Endothelial cell of umbilical vein (primary cell): Measurements from ENCODE around the gene NECAB2. TPM values are rescaled to one million over a fixed set of nuclear protein-coding genes. Genes with fewer than 3 reads are reported as not detected.

Source experiments
- BruUV-seq: library from RNA; stranded (reverse); fragments of 400-500 nt; replicated peaks from 2 replicates; lab custom pipeline; 2021; lab: Mats Ljungman, UMichigan
- CTCF ChIA-PET: fragments of 300-600, 350-600 bp; sonication (Branson Sonifier 250); formaldehyde crosslinking; loops from one replicate; lab custom pipeline; 2021; ENCODE audit warnings: antibody characterized with exemption, inconsistent platforms; lab: Charles Lee
- POLR2A ChIA-PET: fragments of 300-600, 350-600 bp; sonication (Branson Sonifier 250); formaldehyde crosslinking; loops from one replicate; lab custom pipeline; 2021; ENCODE audit warnings: antibody characterized with exemption, inconsistent platforms; lab: Charles Lee
- DNase-seq: peaks from one replicate; pipeline ENCODE4 v3.0.0-alpha.2; 2011; ENCODE audit warnings: low read depth, low spot score
- FAIRE-seq: peaks from 2 replicates; lab custom pipeline; 2011; peaks lifted over from hg19 to GRCh38; lab: Jason Lieb, UNC
- H2AFZ ChIP-seq: 2 replicates; pipeline ENCODE4 v1.6.0; 2012; ENCODE audit warnings: low read depth, low read length, control low read depth, inconsistent platforms
- H3K27ac ChIP-seq: 2 replicates; pipeline ENCODE4 v1.5.1; 2011; ENCODE audit warnings: low read depth, mild to moderate bottlenecking, control low read depth, low read length, moderate library complexity; ENCODE audit not compliant: insufficient read depth
- H3K27me3 ChIP-seq, 2 experiments: 2 replicates each; pipeline versions ENCODE4 v1.6.0 to v1.6.1; 2011; ENCODE audit warnings: low read length in 2 of 2, mixed read lengths in 1 of 2; ENCODE audit not compliant: control insufficient read depth in 2 of 2, insufficient read depth in 2 of 2
- H3K36me3 ChIP-seq, 2 experiments: 2 replicates in 1 of 2; 3 replicates in 1 of 2; pipeline ENCODE4 v1.5.1; 2011; ENCODE audit warnings: low read length in 2 of 2, mild to moderate bottlenecking in 1 of 2, moderate library complexity in 1 of 2; ENCODE audit not compliant: control insufficient read depth in 2 of 2, insufficient read depth in 2 of 2; ENCODE audit errors: extremely low read depth in 1 of 2
- H3K4me1 ChIP-seq: 3 replicates; pipeline ENCODE4 v1.5.1; 2011; ENCODE audit warnings: mild to moderate bottlenecking, low read length; ENCODE audit not compliant: control insufficient read depth, insufficient read depth; ENCODE audit errors: extremely low read depth
- H3K4me2 ChIP-seq: 2 replicates; pipeline ENCODE4 v1.6.1; 2011; ENCODE audit warnings: low read length, control low read depth, mixed read lengths; ENCODE audit not compliant: insufficient read depth
- H3K4me3 ChIP-seq, 3 experiments: fragments of 200-600 bp in 1 of 3; sonication (generic), shearing (Covaris generic) in 1 of 3; replicated peaks in 1 of 3; 2 replicates each; pipeline ENCODE4 v1.5.1; 2011 to 2016; ENCODE audit warnings: control low read depth in 3 of 3, low read length in 3 of 3, mild to moderate bottlenecking in 2 of 3, inconsistent platforms in 1 of 3, low read depth in 1 of 3, moderate library complexity in 1 of 3; ENCODE audit not compliant: insufficient read depth in 1 of 3
- H3K79me2 ChIP-seq: 2 replicates; pipeline ENCODE4 v1.6.0; 2012; ENCODE audit warnings: low read length, inconsistent platforms; ENCODE audit not compliant: control insufficient read depth, insufficient read depth
- H3K9ac ChIP-seq: replicated peaks from 2 replicates; pipeline ENCODE3; 2011; ENCODE audit warnings: low read length, control low read depth; ENCODE audit not compliant: insufficient read depth; ENCODE audit errors: extremely low read depth
- H3K9me1 ChIP-seq: replicated peaks from 3 replicates; pipeline ENCODE4 v1.6.0; 2011; ENCODE audit warnings: mild to moderate bottlenecking, low read length; ENCODE audit not compliant: control insufficient read depth, insufficient read depth; ENCODE audit errors: extremely low read depth
- H3K9me3 ChIP-seq: replicated peaks from 2 replicates; pipeline ENCODE4 v1.5.1; 2012; ENCODE audit warnings: low read length, inconsistent platforms; ENCODE audit not compliant: control insufficient read depth, insufficient read depth
- H4K20me1 ChIP-seq: replicated peaks from 2 replicates; pipeline ENCODE3; 2011; ENCODE audit warnings: mild to moderate bottlenecking, low read length; ENCODE audit not compliant: control insufficient read depth, insufficient read depth; ENCODE audit errors: extremely low read depth
- EZH2 ChIP-seq: IDR thresholded peaks from 2 replicates; pipeline ENCODE4 v1.6.1; 2012; ENCODE audit warnings: borderline replicate concordance, low read depth, mild to moderate bottlenecking, moderate library complexity, low read length, inconsistent platforms; ENCODE audit not compliant: severe bottlenecking
- FOS ChIP-seq: IDR thresholded peaks from 2 replicates; pipeline ENCODE4 v1.6.1; 2011; ENCODE audit warnings: mild to moderate bottlenecking, low read length, moderate library complexity, borderline replicate concordance; ENCODE audit not compliant: insufficient read depth
- GATA2 ChIP-seq: IDR thresholded peaks from 2 replicates; pipeline ENCODE4 v1.7.0; 2011; ENCODE audit warnings: low read depth, mild to moderate bottlenecking, moderate library complexity, mixed read lengths, low read length; ENCODE audit not compliant: insufficient read length, insufficient read depth
- JUN ChIP-seq: IDR thresholded peaks from 2 replicates; pipeline ENCODE4 v1.6.1; 2011; ENCODE audit warnings: borderline replicate concordance, low read depth; ENCODE audit not compliant: insufficient read length, insufficient read depth
- MAX ChIP-seq: IDR thresholded peaks from 2 replicates; pipeline ENCODE4 v1.6.1; 2011; ENCODE audit not compliant: insufficient read depth, insufficient read length
- MYC ChIP-seq: IDR thresholded peaks from one replicate; pipeline ENCODE4 v1.6.1; 2011; ENCODE audit warnings: mild to moderate bottlenecking, low read depth, low read length
- POLR2A ChIP-seq: IDR thresholded peaks from 2 replicates; pipeline ENCODE4 v1.6.1; 2012; ENCODE audit warnings: low read depth, mild to moderate bottlenecking, control low read depth, low read length
- POLR2AphosphoS5 ChIP-seq: IDR thresholded peaks from 2 replicates; pipeline ENCODE4 v1.6.1; 2012; ENCODE audit warnings: low read depth, mild to moderate bottlenecking, control low read depth, low read length, moderate library complexity; ENCODE audit not compliant: insufficient read depth
- dilution Hi-C: fragments of 300-500 bp; cut with MboI; formaldehyde crosslinking; loops from one replicate; pipeline ENCODE4 v1.15.0; 2019; ENCODE audit warnings: low sequenced_read_pairs; ENCODE audit not compliant: extremely low pct_ligation_motif_present
- intact Hi-C: fragments of 100-400 bp; cut with micrococcal nuclease; formaldehyde crosslinking; loops from one replicate; pipeline ENCODE4 v1.10.0; 2022
- polyA plus RNA-seq, 4 experiments: library from polyadenylated mRNA; depleted of rRNA in 3 of 4; stranded (reverse) in 3 of 4; unstranded in 1 of 4; fragments of >200 nt; gene quantifications; 2 replicates each; pipeline versions ENCODE4 v1.2.1 to v1.2.3, GENCODE V29; 2011 to 2012; ENCODE audit warnings: missing spikeins in 1 of 4
- total RNA-seq: library from RNA; stranded (reverse); gene quantifications from 2 replicates; pipeline ENCODE4 v1.2.3, GENCODE V29; 2021
- TF ChIP-seq, protein P1 (sequence below), 2 donors: IDR thresholded peaks; 1 replicate in 1 of 2; 2 replicates in 1 of 2; pipeline ENCODE4 v1.5.1; 2011; ENCODE audit warnings: low read length in 2 of 2, mild to moderate bottlenecking in 2 of 2, moderate library complexity in 2 of 2, control low read depth in 1 of 2, inconsistent platforms in 1 of 2, low read depth in 1 of 2; ENCODE audit not compliant: insufficient read depth in 1 of 2; ENCODE audit errors: extremely low read depth in 1 of 2

Gene NECAB2
- total and polyA plus RNA-seq, 2 donors (not counting 3 experiments of a cell fraction or from before 2014, with no cell fraction given): 0.26 to 0.31 TPM

GRCh38 chr16:84049403-84050060 is 81.5 kb downstream of the NECAB2 start:
- Histone ChIP-seq H2AFZ (no peak overlapping the region), H4K20me1 (no peaks in the 10 kb centered on the region), H3K79me2 (no peaks in the 10 kb centered on the region), H3K27ac (no peak overlapping the region), H3K9me3 (no peaks in the 10 kb centered on the region), H3K9ac (no peak overlapping the region), H3K4me2 (no peak overlapping the region), H3K4me3 (no peak overlapping the region), H3K36me3 (peaks cover 3 to 20% of the 10 kb centered on the region in 2 experiments), H3K4me1 (no peaks in the 10 kb centered on the region), H3K9me1 (no peaks in the 10 kb centered on the region), H3K27me3 (no peaks in the 10 kb centered on the region)
- CTCF ChIA-PET: no interaction called here
- TF ChIP-seq JUN (no peak), MAX (no peak), GATA2 (no peak), MYC (no peak), POLR2A (no peak), EZH2 (no peak), POLR2AphosphoS5 (no peak), FOS (no peak)
- TF ChIP-seq, protein P1, sequence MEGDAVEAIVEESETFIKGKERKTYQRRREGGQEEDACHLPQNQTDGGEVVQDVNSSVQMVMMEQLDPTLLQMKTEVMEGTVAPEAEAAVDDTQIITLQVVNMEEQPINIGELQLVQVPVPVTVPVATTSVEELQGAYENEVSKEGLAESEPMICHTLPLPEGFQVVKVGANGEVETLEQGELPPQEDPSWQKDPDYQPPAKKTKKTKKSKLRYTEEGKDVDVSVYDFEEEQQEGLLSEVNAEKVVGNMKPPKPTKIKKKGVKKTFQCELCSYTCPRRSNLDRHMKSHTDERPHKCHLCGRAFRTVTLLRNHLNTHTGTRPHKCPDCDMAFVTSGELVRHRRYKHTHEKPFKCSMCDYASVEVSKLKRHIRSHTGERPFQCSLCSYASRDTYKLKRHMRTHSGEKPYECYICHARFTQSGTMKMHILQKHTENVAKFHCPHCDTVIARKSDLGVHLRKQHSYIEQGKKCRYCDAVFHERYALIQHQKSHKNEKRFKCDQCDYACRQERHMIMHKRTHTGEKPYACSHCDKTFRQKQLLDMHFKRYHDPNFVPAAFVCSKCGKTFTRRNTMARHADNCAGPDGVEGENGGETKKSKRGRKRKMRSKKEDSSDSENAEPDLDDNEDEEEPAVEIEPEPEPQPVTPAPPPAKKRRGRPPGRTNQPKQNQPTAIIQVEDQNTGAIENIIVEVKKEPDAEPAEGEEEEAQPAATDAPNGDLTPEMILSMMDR (IDR thresholded peaks at IDR 0.05; ENCODE audit: extremely low read depth in 1 of 2, insufficient read depth in 1 of 2, low read depth in 1 of 2, low read length in 2 of 2): no peak
- FAIRE-seq (no peak), DNase-seq (no peak)
- dilution Hi-C loops (no loop called here), intact Hi-C loops (no loop called here)
- POLR2A ChIA-PET: no interaction called here
- no TSS peak for BruUV-seq
